Prostate gland (tissue), 2 donors: ENCODE measurements around the gene SIGLEC1.

Experiments used
- CTCF ChIP-seq, 4 experiments: fragments of 200-600 bp in 2 of 4; fragments of 450-650 bp in 2 of 4; sonication (generic) in 2 of 4; IDR thresholded peaks; 1 replicate in 3 of 4; 2 replicates in 1 of 4; pipeline ENCODE4 v1.5.1; 2016 to 2019; ENCODE audit warnings: antibody characterized with exemption in 4 of 4, mild to moderate bottlenecking in 2 of 4, moderate library complexity in 2 of 4
- POLR2AphosphoS5 ChIP-seq: sonication (generic); formaldehyde crosslinking; IDR thresholded peaks from one replicate; pipeline ENCODE4 v1.6.1; 2017; ENCODE audit warnings: antibody characterized with exemption

- no peak for TF ChIP-seq CTCF (IDR thresholded peaks at IDR 0.05)
- TF ChIP-seq POLR2AphosphoS5: no peak
Measured at GRCh38 chr20:3732327-3733118, 20.1 kb upstream of the SIGLEC1 start, which contains the start of gene HSPA12B.
